Activated CD8-positive, alpha-beta T cell treated with anti-CD3 and anti-CD28 coated beads for 36 hours (primary cell): ENCODE results near the gene UQCRHL. TPM values are rescaled to one million over a fixed set of nuclear protein-coding genes. Genes with fewer than 3 reads are reported as not detected.

ENCODE experiments used
- ATAC-seq: fragments of 200-7000 bp; cut with Tn5 transposase; one replicate; pipeline ENCODE4 v1.10.0; 2021; ENCODE audit warnings: mild to moderate bottlenecking, moderate library complexity
- CTCF ChIA-PET: fragments of 350-600 bp; sonication (Branson Sonifier 250); formaldehyde crosslinking; loops from one replicate; lab custom pipeline; 2021; ENCODE audit warnings: antibody characterized with exemption; lab: Charles Lee
- POLR2A ChIA-PET: fragments of 350-600 bp; sonication (Branson Sonifier 250); formaldehyde crosslinking; loops from one replicate; lab custom pipeline; 2021; ENCODE audit warnings: antibody characterized with exemption; lab: Charles Lee
- DNase-seq: peaks from one replicate; pipeline ENCODE4 v3.0.0-alpha.2; 2020
- H3K27ac Mint-ChIP-seq: one replicate; pipeline ENCODE4 v1.8.0; 2021; ENCODE audit warnings: mild to moderate bottlenecking, mixed read lengths
- H3K27me3 Mint-ChIP-seq: one replicate; pipeline ENCODE4 v1.8.0; 2021; ENCODE audit warnings: mixed read lengths
- H3K36me3 Mint-ChIP-seq: one replicate; pipeline ENCODE4 v1.8.0; 2021; ENCODE audit warnings: low read depth, mixed read lengths
- H3K4me1 Mint-ChIP-seq: one replicate; pipeline ENCODE4 v1.8.0; 2021; ENCODE audit warnings: low read depth, mixed read lengths
- H3K4me3 Mint-ChIP-seq: one replicate; pipeline ENCODE4 v1.8.0; 2021; ENCODE audit warnings: mild to moderate bottlenecking, moderate library complexity, mixed read lengths
- H3K9me3 Mint-ChIP-seq: one replicate; pipeline ENCODE4 v1.8.0; 2021; ENCODE audit warnings: mixed read lengths
- CTCF ChIP-seq: fragments of 200-600 bp; IDR thresholded peaks from one replicate; pipeline ENCODE4 v1.8.0; 2022; ENCODE audit warnings: antibody characterized with exemption, mild to moderate bottlenecking
- intact Hi-C: fragments of 100-400 bp; cut with micrococcal nuclease; formaldehyde crosslinking; loops from one replicate; pipeline ENCODE4 v1.10.0; 2022
- total RNA-seq, 2 experiments: library from RNA; stranded (reverse); gene quantifications; one replicate each; pipeline ENCODE4 v1.2.3, GENCODE V29; 2021

UQCRHL gene
- total RNA-seq, 2 experiments from 2014 or later, result 2.5 to 2.8 TPM

DNA sequence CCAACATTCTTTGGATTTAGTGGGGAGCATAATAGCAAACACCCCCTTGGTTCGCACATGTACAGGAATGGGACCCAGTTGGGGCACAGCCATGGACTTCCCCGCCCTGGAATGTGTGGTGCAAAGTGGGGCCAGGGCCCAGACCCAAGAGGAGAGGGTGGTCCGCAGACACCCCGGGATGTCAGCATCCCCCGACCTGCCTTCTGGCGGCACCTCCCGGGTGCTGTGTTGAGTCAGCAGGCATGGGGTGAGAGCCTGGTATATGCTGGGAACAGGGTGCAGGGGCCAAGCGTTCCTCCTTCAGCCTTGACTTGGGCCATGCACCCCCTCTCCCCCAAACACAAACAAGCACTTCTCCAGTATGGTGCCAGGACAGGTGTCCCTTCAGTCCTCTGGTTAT is 21.8 kb downstream of the UQCRHL start:
- no peak for TF ChIP-seq CTCF
- intact Hi-C loops, result no loop called here
- Mint-ChIP-seq H3K36me3 (no peaks in the 10 kb centered on the region), H3K27me3 (peaks cover under 1% of the 10 kb centered on the region), H3K27ac (no peak overlapping the region), H3K9me3 (no peaks in the 10 kb centered on the region), H3K4me3 (no peak overlapping the region), H3K4me1 (no peaks in the 10 kb centered on the region)
- ChIA-PET CTCF (no interaction called here), POLR2A (no interaction called here)
- DNase-seq (no peak), ATAC-seq (no peak)

GRCh38 chr1:15777909-15778707 is 29.3 kb downstream of the UQCRHL start:
- ChIA-PET POLR2A (no interaction called here), CTCF (interaction anchor here (0.7 to 3.5 kb wide), 3 partner anchors 14 to 225 kb away, joined by 3 to 17 read pairs (median 3); no protein-coding TSS in a partner anchor)
- H3K9me3 Mint-ChIP-seq, result no peaks in the 10 kb centered on the region
- no peaks in the 10 kb centered on the region for H3K36me3 Mint-ChIP-seq
- H3K4me3 Mint-ChIP-seq, result no peak overlapping the region
- H3K27me3 Mint-ChIP-seq, result no peaks in the 10 kb centered on the region
- DNase-seq (no peak), ATAC-seq (no peak)
- intact Hi-C loops, result no loop called here
- TF ChIP-seq CTCF, result no peak
- H3K27ac Mint-ChIP-seq, result no peak overlapping the region
- H3K4me1 Mint-ChIP-seq, result no peaks in the 10 kb centered on the region

DNA sequence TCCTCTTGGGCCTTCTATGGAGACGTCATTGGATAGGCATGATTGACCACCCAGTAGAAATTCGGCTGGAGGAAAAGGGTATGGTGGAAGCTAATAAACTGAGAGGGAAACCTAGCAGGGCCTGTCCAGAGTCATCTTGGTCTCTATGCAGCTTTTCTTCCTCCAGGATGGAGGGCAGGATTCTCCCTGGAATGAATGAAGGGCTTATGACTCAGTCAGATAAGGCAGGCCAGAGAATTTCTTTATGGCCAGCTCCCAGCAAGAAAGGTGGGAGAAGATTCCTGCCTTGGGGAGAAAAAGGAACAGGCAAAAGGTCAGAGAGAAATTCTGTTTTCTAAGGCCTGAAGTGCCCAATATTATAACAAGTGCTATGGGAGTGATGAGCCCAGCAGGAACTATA is 31.7 kb downstream of the UQCRHL start:
- H3K27me3 Mint-ChIP-seq, result peaks cover 3% of the 10 kb centered on the region
- no peak for TF ChIP-seq CTCF
- H3K36me3 Mint-ChIP-seq, result no peaks in the 10 kb centered on the region
- ATAC-seq, result no peak
- no peak overlapping the region for H3K27ac Mint-ChIP-seq
- no peak for DNase-seq
- H3K4me3 Mint-ChIP-seq, result no peak overlapping the region
- intact Hi-C loops, result no loop called here
- no peaks in the 10 kb centered on the region for H3K4me1 Mint-ChIP-seq
- H3K9me3 Mint-ChIP-seq, result no peaks in the 10 kb centered on the region
- ChIA-PET POLR2A (interaction anchor here (0.9 kb wide), 1 partner anchor 16 kb away, joined by 3 read pairs; no protein-coding TSS in a partner anchor), CTCF (interaction anchor here (1.5 kb wide), 1 partner anchor 16 kb away, joined by 7 read pairs; no protein-coding TSS in a partner anchor)

- ATAC-seq (no peak), DNase-seq (no peak)
- no peaks in the 10 kb centered on the region for H3K36me3 Mint-ChIP-seq
- H3K27me3 Mint-ChIP-seq, result peaks cover 3% of the 10 kb centered on the region
- no peaks in the 10 kb centered on the region for H3K4me1 Mint-ChIP-seq
- intact Hi-C loops, result no loop called here
- H3K4me3 Mint-ChIP-seq, result no peak overlapping the region
- ChIA-PET CTCF (interaction anchor here (1.1 kb wide), 2 partner anchors 16 to 20 kb away, joined by 3 to 4 read pairs; no protein-coding TSS in a partner anchor), POLR2A (no interaction called here)
- no peak for TF ChIP-seq CTCF
- no peak overlapping the region for H3K27ac Mint-ChIP-seq
- no peaks in the 10 kb centered on the region for H3K9me3 Mint-ChIP-seq
Observed at GRCh38 chr1:15771836-15772515, 35.5 kb downstream of the UQCRHL start.
